GM21737 (cell line): ENCODE results near the gene PRR16.

ENCODE experiments used
- ATAC-seq: cut with Tn5 transposase; IDR thresholded peaks from one replicate; pipeline ENCODE4 v1.9.1; 2021; ENCODE audit warnings: mild to moderate bottlenecking, moderate library complexity; ENCODE audit not compliant: unreplicated experiment

PRR16 gene

GRCh38 chr5:120567066-120567465 lies 103.0 kb downstream of the PRR16 start:
- ATAC-seq = no peak

GRCh38 chr5:120567921-120568320 lies 103.8 kb downstream of the PRR16 start:
- ATAC-seq = no peak

DNA sequence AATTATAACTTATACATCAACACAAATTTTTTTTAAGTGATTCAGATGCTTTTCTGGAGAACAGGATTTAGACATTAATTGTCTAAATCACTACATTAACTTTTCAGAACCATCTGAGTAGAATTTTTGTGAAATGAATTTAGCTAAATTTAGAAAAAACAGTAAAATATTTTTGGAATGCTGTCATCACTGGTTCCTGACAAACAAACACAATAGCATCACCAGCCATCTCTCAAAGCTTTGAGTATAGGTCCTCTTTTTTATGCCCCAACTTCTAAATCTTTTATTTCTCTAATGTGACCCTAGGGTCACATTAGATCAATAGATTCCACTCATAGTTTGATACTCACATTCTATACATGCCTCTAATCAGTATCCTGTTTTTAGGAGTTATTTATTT lies 104.6 kb downstream of the PRR16 start:
- no peak for ATAC-seq

- ATAC-seq = no peak
Observed at GRCh38 chr5:120576588-120576987, 112.5 kb downstream of the PRR16 start.

GRCh38 chr5:120582635-120583034 lies 118.5 kb downstream of the PRR16 start:
- ATAC-seq = no peak

DNA sequence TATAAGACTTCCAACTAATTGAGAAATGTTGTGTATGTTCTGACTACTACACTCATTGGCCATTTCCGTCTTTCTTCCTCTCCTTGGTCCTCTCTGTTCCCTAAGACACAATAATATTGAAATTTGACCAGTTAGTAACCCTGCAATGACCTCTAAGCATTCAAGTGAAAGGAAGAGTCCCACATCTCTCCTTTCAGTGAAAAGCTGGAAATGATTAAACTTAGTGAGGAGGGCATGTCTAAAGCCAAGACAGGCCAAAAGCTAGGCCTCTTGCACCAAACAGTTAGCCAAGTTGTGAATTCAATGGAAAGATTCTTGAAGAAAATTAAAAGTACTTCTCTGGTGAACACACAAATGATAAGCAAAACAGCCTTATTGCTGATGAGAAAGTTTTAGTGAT lies 122.5 kb downstream of the PRR16 start:
- no peak for ATAC-seq

DNA sequence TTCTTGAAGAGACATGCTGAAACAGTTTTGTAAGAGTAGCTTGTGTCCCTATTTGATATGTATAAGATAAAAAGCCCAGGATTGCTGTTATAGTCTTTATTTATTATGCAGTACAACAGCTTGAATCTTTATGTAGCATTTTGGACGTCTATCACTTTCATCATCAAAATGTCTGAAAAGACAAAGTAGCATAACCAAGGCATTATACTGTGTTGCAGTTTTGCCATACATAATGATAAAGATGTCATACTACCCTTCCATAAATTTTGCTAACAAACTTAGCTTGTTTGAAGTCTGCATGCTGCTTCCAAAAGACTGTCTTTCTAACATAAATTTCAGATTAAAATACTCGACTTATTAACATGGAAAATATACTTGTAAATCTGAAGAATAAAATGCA lies 127.8 kb downstream of the PRR16 start:
- no peak for ATAC-seq

DNA sequence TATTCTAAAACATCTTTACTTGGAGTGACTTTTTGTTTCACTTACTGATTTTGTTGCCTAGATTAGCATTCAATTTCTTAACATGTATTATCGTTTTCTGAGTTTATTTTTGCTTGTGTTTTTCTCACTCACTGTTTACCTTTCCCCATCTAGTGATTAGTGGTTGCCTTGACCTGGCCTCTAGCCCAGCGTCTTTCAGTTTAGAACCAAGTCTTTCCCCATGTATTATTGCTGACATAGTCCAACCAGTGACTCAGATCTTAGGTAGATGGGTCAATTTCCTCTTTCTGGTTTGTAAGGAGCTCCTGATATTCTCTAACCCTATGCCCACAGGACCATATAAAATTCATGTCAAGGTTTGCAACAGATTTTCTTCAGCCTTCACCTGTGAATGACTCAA lies 135.5 kb downstream of the PRR16 start:
- ATAC-seq = no peak

- no peak for ATAC-seq
Observed at GRCh38 chr5:120600639-120601038, 136.5 kb downstream of the PRR16 start.

- ATAC-seq = no peak
Observed at GRCh38 chr5:120602033-120602432, 137.9 kb downstream of the PRR16 start.

DNA sequence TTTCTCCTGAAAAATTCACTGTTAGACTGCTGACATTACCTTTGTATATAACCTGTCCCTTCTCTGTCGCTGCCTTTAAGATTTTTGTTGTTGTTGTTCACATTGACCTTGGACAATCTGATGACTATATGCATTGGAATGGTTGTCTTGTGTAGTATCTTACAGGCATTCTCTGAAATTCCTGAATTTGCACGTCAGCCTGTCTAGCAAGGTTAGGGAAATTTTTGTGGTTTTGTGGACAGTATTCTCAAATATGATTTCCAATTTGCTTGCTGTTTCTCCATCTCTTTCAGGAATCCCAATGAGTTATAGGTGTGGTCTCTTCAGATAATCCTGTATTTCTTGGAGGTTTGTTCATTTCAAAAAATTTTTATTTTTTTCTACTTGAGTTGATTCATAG lies 140.8 kb downstream of the PRR16 start:
- ATAC-seq = no peak

DNA sequence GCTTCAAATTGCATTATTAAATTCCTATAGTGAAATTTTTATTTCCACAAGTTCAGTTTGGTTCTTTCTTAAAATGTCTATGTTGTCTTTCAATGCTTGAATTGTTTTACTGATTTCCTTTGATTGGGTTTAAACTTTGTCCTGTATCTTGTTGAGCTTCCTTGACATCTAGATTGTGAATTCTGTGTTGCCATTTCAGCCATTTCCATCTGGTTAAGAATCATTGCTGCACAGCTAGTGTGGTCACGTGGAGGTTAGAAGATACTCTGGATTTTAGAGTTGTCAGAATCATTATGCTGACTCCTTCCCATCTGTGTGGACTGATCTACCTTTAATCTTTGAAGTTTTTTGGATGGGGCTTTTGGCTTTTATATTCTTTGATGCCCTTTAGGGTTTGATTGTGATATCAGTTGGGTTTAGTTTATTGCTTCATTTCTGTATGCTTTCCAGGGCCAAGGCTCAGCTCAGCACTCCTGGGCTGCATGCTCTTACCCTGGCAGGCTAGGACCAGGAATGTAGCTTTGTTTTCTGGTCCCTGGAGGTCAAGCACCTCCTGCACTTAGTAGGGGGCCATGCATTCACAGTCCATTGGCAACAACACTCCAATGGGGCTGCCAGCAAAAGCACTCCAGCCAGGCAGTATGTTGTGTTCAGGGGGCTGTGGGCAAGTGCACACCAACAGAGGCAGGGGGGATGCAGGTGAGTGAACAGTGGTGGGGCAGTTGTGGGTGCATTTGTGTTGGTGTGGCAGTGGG lies 141.4 kb downstream of the PRR16 start:
- no peak for ATAC-seq

DNA sequence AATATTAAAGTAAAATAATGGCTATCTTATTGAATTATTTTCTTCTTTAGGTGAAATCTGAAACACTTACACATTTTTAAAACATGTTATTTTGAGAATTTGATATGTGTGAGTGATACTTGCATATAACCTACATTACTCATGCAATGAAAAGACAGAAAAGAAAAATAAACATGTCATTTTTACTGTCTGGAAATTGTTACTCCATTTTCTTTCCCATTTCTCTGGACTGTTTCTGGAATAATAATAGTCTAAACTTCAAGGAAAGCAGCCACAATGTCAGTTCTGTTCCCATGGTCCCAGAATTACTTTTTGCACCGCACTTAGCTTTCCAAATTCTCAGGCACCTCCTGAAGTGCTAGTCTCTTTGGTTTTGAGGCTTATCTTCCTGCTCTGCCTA lies 145.5 kb downstream of the PRR16 start:
- no peak for ATAC-seq

GRCh38 chr5:120610145-120610544 lies 146.0 kb downstream of the PRR16 start:
- ATAC-seq = no peak

- ATAC-seq = no peak
Observed at GRCh38 chr5:120613729-120614128, 149.6 kb downstream of the PRR16 start.

- no peak for ATAC-seq
Observed at GRCh38 chr5:120614531-120615180, 150.6 kb downstream of the PRR16 start.

DNA sequence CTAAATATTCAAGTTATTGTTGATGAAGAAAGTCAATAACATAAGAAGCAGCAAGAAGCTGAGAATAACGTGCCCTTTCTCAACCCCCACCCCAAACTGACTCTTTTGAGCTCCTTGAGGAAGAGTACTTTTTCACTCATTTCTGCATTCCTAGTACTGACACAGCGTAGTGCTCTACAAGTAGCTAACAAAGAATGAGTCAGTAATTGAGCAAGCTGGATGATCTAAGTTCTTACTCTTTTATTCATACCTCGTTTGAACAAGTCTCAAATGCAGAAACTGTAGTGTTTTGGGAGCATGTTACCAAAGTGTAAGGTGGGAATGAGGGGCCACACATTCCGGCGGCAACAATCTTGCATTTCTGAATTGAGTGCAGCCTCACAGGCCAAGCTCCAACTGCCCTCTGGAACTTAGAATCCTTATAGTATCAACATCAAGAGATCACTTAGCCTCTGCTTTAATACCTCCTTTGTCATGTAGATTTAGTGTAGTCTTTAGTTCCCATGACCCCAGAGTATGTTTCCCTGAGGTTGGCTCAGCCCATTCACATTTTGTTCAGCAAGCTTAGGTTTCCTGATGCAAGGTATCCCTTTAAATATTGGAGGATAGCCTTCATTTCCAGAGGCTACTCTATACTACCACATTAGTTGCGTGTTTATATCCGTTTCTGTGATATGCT lies 152.0 kb downstream of the PRR16 start:
- no peak for ATAC-seq

DNA sequence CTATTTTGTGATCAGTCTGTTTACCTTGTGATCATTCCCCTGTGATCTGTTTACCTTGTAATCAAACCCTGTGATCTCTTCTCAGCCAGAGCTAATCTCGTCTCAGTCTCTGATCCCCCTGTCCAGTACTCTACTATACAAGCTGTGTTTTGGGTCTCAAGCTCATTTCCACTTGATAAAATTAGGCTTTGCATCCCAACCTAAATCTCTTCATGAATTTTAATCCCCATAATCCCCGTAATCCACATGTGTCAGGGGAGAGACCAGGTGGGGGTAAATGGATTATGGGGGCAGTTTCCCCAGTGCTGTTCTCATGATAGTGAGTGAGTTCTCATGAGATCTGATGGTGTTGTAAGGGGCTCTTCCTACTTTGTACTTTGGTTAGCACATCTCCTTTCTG lies 157.2 kb downstream of the PRR16 start:
- ATAC-seq = no peak

DNA sequence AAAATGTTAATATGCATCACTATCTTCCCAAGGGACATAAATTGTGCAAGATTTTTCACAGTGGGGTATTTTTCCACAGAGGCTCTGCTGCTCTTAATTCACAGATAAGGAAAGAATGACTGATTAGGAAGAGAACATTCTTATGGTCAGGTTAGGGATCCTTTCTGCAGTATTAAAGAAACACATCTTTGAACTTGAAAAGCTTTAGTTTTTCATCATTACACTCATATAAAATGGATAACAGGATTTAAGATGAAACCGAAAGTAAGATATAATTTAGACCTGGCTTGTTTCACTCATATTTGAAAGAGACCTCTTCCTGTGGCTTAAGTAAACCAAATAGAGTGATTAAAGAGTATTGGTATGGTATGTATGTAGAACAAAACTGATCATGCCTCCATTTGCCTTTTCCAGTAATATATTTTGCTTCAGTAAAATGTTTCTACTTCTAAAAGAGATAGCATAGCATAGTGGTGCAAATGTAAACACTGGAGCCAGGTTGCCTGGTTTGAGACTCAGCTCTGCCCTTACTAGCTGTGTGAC lies 160.0 kb downstream of the PRR16 start:
- no peak for ATAC-seq

- ATAC-seq = no peak
Observed at GRCh38 chr5:120628156-120628555, 164.1 kb downstream of the PRR16 start.

GRCh38 chr5:120630550-120630949 lies 166.4 kb downstream of the PRR16 start:
- no peak for ATAC-seq

GRCh38 chr5:120631611-120632010 lies 167.5 kb downstream of the PRR16 start:
- ATAC-seq = no peak
